ENCODE data around the gene DPH6.
A peak's percentile ranks its signal among the peaks of the same experiment; 100 is the strongest.

DPH6 gene

GRCh38 chr15:35431281-35431680 lies 114.7 kb downstream of the DPH6 start:
- Histone ChIP-seq H3K4me3 (ENCODE audit: low read depth, low read length) (no peak overlapping the region), H3K36me3 (replicated peaks) (no peaks in the 10 kb centered on the region), H3K27me3 (replicated peaks) (no peaks in the 10 kb centered on the region), H3K27ac (no peak overlapping the region)
- in situ Hi-C loops (cut with HindIII; ENCODE audit: low pct_ligation_motif_present, low sequenced_read_pairs): no loop called here
- DNase-seq: no peak
- no peak for TF ChIP-seq CTCF (IDR thresholded peaks at IDR 0.05; ENCODE audit: low read depth, low read length, missing control alignments)

GRCh38 chr15:35430301-35430700 lies 115.7 kb downstream of the DPH6 start:
- H3K27me3 ChIP-seq (replicated peaks): no peaks in the 10 kb centered on the region
- no peaks in the 10 kb centered on the region for H3K36me3 ChIP-seq (replicated peaks)
- H3K27ac ChIP-seq: no peak overlapping the region
- no peak for DNase-seq
- TF ChIP-seq CTCF (IDR thresholded peaks at IDR 0.05; ENCODE audit: low read depth, low read length, missing control alignments): no peak
- H3K4me3 ChIP-seq (ENCODE audit: low read depth, low read length): no peak overlapping the region
- in situ Hi-C loops (cut with HindIII; ENCODE audit: low pct_ligation_motif_present, low sequenced_read_pairs): no loop called here

- H3K36me3 ChIP-seq (replicated peaks): no peaks in the 10 kb centered on the region
- H3K4me3 ChIP-seq (ENCODE audit: low read depth, low read length): no peak overlapping the region
- no peak for DNase-seq
- no peaks in the 10 kb centered on the region for H3K27me3 ChIP-seq (replicated peaks)
- TF ChIP-seq CTCF (IDR thresholded peaks at IDR 0.05; ENCODE audit: low read depth, low read length, missing control alignments): no peak
- H3K27ac ChIP-seq: peak overlapping the region; percentile 54
- in situ Hi-C loops (cut with HindIII; ENCODE audit: low pct_ligation_motif_present, low sequenced_read_pairs): no loop called here
These were observed 118.5 kb downstream of the DPH6 start for GRCh38 chr15:35427496-35427895.

GRCh38 chr15:35427091-35427490 lies 118.9 kb downstream of the DPH6 start:
- TF ChIP-seq CTCF (IDR thresholded peaks at IDR 0.05; ENCODE audit: low read depth, low read length, missing control alignments): no peak
- Histone ChIP-seq H3K36me3 (replicated peaks) (no peaks in the 10 kb centered on the region), H3K27ac (peak overlapping the region; percentile 54), H3K27me3 (replicated peaks) (no peaks in the 10 kb centered on the region), H3K4me3 (ENCODE audit: low read depth, low read length) (no peak overlapping the region)
- DNase-seq: peak; percentile 58
- in situ Hi-C loops (cut with HindIII; ENCODE audit: low pct_ligation_motif_present, low sequenced_read_pairs): no loop called here

GRCh38 chr15:35410775-35411174 lies 135.2 kb downstream of the DPH6 start:
- Histone ChIP-seq H3K27ac (no peak overlapping the region), H3K27me3 (replicated peaks) (no peaks in the 10 kb centered on the region), H3K36me3 (replicated peaks) (no peaks in the 10 kb centered on the region), H3K4me3 (ENCODE audit: low read depth, low read length) (no peak overlapping the region)
- in situ Hi-C loops (cut with HindIII; ENCODE audit: low pct_ligation_motif_present, low sequenced_read_pairs): no loop called here
- no peak for DNase-seq
- no peak for TF ChIP-seq CTCF (IDR thresholded peaks at IDR 0.05; ENCODE audit: low read depth, low read length, missing control alignments)

GRCh38 chr15:35399901-35400300 lies 146.1 kb downstream of the DPH6 start:
- no peak for DNase-seq
- Histone ChIP-seq H3K4me3 (ENCODE audit: low read depth, low read length) (no peak overlapping the region), H3K27me3 (replicated peaks) (no peaks in the 10 kb centered on the region), H3K27ac (no peak overlapping the region), H3K36me3 (replicated peaks) (no peaks in the 10 kb centered on the region)
- no peak for TF ChIP-seq CTCF (IDR thresholded peaks at IDR 0.05; ENCODE audit: low read depth, low read length, missing control alignments)
- in situ Hi-C loops (cut with HindIII; ENCODE audit: low pct_ligation_motif_present, low sequenced_read_pairs): no loop called here
